ENCODE measurements around the gene TMEM185A. TPM values are rescaled to one million over a fixed set of nuclear protein-coding genes. Genes with fewer than 3 reads are reported as not detected.

Gene TMEM185A
- total RNA-seq (2021): 22.7 and 23.6 TPM in 2 replicates
- long read RNA-seq, transcript TMEM185A-208 (6 exons, 2,662 nt): minor isoform, 9 of 92 reads
- long read RNA-seq, transcript TMEM185A-204 (4 exons, 903 nt): minor isoform, 5 of 92 reads
- long read RNA-seq, transcript TMEM185A-207 (7 exons, 2,840 nt): major isoform, 52 of 92 reads
- long read RNA-seq, partial matches to known transcripts: 7 of 92 reads
- long read RNA-seq, other reads (novel, unspliced or antisense): 14 of 92 reads

DNA sequence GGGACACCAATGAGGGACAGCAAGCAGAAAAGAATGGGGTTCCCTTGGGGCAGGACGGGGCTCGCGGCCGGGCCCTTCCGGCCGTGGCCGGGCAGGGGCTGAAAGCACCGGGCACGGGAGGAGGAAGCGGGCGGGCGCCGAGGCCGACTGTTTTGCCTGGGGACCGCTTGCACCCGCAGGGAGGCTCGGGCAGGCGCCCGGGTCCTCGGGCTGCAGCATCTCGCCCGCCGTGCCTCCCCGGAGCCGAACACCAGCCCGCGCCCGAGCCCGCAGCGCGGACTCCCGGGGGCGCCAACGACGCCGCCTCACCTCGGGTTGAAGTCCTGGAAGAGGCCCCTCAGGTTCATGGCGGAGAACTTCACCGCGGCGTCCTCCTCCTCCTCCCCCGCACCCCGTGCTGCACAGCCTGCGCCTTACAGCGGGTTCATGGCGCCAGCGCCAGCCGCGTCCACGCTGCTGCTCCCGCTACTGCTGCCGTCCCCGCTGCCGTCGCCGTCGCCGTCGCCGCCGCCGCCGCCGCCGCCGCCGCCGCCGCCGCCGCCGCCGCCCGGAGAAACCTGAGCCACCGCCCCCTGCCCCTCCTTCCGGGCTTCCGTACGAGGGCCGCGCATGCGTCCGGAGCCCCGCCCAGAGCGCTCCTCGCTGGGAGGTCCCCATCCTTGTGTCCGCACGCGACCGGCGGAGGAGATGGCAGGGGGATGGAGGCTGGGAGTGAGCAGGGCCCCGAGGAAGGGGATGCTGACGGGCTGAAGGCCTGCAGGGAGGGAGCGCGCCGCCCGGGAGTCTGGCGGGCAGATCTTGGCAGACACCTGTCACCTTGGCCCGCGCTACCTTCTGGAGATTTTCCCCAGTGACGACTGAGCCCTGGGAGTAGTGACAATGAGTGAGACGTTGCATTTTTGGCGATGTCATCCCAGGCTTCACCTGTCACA, at the start of gene TMEM185A:
Gene TMEM185A (minus strand): TSS at position 559 of the 932 bp plus-strand sequence. CDS start 212 bp downstream, at position 347.
- Histone ChIP-seq H3K23ac (ENCODE audit: insufficient read length, low read depth, low read length) (no peak within 1 kb of the TSS), H3T11ph (ENCODE audit: low read length) (no peak within 1 kb of the TSS), H2AK5ac (ENCODE audit: insufficient read length, low read length) (no peak within 1 kb of the TSS), H3K4ac (ENCODE audit: low read depth, low read length) (no peak within 1 kb of the TSS), H3K4me1 (ENCODE audit: insufficient read depth, low read length) (no peaks in the 10 kb centered on the region), H2AFZ (ENCODE audit: low read length) (no peak within 1 kb of the TSS), H3K27me3 (ENCODE audit: insufficient read depth, low read length) (no peaks in the 10 kb centered on the region; the same call in 1 of the 2 replicates), H2BK20ac (ENCODE audit: low read depth, low read length, poor library complexity, severe bottlenecking) (no peak within 1 kb of the TSS), H3K14ac (ENCODE audit: insufficient read depth, low read length) (peak within 1 kb of the TSS; percentile 20; the same call in 1 of the 2 replicates), H4K20me1 (ENCODE audit: control insufficient read depth, insufficient read depth, insufficient read length) (no peaks in the 10 kb centered on the region), H3K9ac (ENCODE audit: extremely low read depth, insufficient read length, low read length) (peak within 1 kb of the TSS; percentile 74), H3K27ac (ENCODE audit: insufficient read length, low read depth, low read length) (no peak within 1 kb of the TSS), H3K18ac (ENCODE audit: insufficient read length, low read depth, low read length) (no peak within 1 kb of the TSS), H4K91ac (ENCODE audit: insufficient read length, low read depth, low read length) (no peak within 1 kb of the TSS), H4K5ac (ENCODE audit: insufficient read length, low read depth, low read length) (no peak within 1 kb of the TSS), H2BK12ac (ENCODE audit: insufficient read length, low read depth, low read length) (no peak within 1 kb of the TSS), H2BK15ac (ENCODE audit: low read depth, low read length) (no peak within 1 kb of the TSS), H3K4me2 (ENCODE audit: insufficient read depth, insufficient read length, low read length) (peak within 1 kb of the TSS; percentile 72), H4K8ac (replicated peaks; ENCODE audit: insufficient read length, low read depth, low read length) (no peak within 1 kb of the TSS), H3K56ac (ENCODE audit: insufficient read length, low read depth, low read length) (no peak within 1 kb of the TSS), H3K79me1 (ENCODE audit: insufficient read depth, low read depth, low read length, poor library complexity, severe bottlenecking) (no peaks in the 10 kb centered on the region), H3K9me3 (ENCODE audit: control insufficient read depth, low read depth, low read length) (peaks cover 27% of the 10 kb centered on the region), H2BK120ac (ENCODE audit: low read depth, low read length, poor library complexity, severe bottlenecking) (no peak within 1 kb of the TSS), H3K79me2 (ENCODE audit: insufficient read depth, low read length) (peaks cover 4% of the 10 kb centered on the region; the same call in 1 of the 2 replicates), H3K23me2 (ENCODE audit: insufficient read length, low read depth, low read length, poor library complexity, severe bottlenecking) (peaks cover 8% of the 10 kb centered on the region), H2BK5ac (ENCODE audit: insufficient read length, low read length) (no peak within 1 kb of the TSS)
- peaks cover 36% of the 10 kb centered on the region for H3K27me3 Mint-ChIP-seq (ENCODE audit: low read depth)
- peak; percentile 71 for DNase-seq
- peak within 1 kb of the TSS; percentile 52 to 95 (median 75); a peak in 4 of 7 replicates for H3K27ac Mint-ChIP-seq
- H3K4me3 Mint-ChIP-seq: peak within 1 kb of the TSS; percentile 91 to 96
- H3K36me3 Mint-ChIP-seq (ENCODE audit: insufficient read depth in 1 of 3, low read depth in 3 of 3): peaks cover 0 to 9% (median 5%) of the 10 kb centered on the region in 3 experiments; a peak in 3 of 7 replicates
- peaks cover 16 to 22% of the 10 kb centered on the region in 2 experiments for H3K4me1 Mint-ChIP-seq
- WGBS (ENCODE audit: extremely low coverage, insufficient read length, low lambda C conversion rate): no CpG with 5 or more reads among the region's 102 CpGs
- H3K9me3 Mint-ChIP-seq: peaks cover 72 to 73% of the 10 kb centered on the region in 2 experiments
- TF ChIP-seq, protein P1, sequence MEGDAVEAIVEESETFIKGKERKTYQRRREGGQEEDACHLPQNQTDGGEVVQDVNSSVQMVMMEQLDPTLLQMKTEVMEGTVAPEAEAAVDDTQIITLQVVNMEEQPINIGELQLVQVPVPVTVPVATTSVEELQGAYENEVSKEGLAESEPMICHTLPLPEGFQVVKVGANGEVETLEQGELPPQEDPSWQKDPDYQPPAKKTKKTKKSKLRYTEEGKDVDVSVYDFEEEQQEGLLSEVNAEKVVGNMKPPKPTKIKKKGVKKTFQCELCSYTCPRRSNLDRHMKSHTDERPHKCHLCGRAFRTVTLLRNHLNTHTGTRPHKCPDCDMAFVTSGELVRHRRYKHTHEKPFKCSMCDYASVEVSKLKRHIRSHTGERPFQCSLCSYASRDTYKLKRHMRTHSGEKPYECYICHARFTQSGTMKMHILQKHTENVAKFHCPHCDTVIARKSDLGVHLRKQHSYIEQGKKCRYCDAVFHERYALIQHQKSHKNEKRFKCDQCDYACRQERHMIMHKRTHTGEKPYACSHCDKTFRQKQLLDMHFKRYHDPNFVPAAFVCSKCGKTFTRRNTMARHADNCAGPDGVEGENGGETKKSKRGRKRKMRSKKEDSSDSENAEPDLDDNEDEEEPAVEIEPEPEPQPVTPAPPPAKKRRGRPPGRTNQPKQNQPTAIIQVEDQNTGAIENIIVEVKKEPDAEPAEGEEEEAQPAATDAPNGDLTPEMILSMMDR (conservative IDR thresholded peaks at IDR 0.05): no peak
